DOHH2 (cell line): ENCODE data around the gene DHRS12.

ENCODE experiments used
- CTCF ChIP-seq: fragments of 200-600 bp; sonication (generic); IDR thresholded peaks from one replicate; pipeline ENCODE4 v1.5.1; 2014; ENCODE audit warnings: antibody characterized with exemption, mild to moderate bottlenecking, low read depth, low read length; ENCODE audit not compliant: poor library complexity, severe bottlenecking
- EZH2phosphoT487 ChIP-seq: fragments of 200-600 bp; sonication (generic); IDR thresholded peaks from 2 replicates; pipeline ENCODE4 v1.6.1; 2017; ENCODE audit warnings: borderline replicate concordance, mild to moderate bottlenecking, antibody characterized with exemption, low read length, moderate library complexity, mixed read lengths

- TF ChIP-seq CTCF, result no peak
- no peak for TF ChIP-seq EZH2phosphoT487
Measured at GRCh38 chr13:51819544-51819943, 15.6 kb upstream of the DHRS12 start.
